HG03196 (cell line): ENCODE results near the gene TBC1D2B.
"Not testable (repeated sequence)": the region's sequence is repeated elsewhere in the genome, so short reads cannot be mapped to it uniquely, and the experiment has no call there.

Experiments used
- ATAC-seq: cut with Tn5 transposase; IDR thresholded peaks from one replicate; pipeline ENCODE4 v1.9.1; 2021; ENCODE audit not compliant: unreplicated experiment

TBC1D2B gene

DNA sequence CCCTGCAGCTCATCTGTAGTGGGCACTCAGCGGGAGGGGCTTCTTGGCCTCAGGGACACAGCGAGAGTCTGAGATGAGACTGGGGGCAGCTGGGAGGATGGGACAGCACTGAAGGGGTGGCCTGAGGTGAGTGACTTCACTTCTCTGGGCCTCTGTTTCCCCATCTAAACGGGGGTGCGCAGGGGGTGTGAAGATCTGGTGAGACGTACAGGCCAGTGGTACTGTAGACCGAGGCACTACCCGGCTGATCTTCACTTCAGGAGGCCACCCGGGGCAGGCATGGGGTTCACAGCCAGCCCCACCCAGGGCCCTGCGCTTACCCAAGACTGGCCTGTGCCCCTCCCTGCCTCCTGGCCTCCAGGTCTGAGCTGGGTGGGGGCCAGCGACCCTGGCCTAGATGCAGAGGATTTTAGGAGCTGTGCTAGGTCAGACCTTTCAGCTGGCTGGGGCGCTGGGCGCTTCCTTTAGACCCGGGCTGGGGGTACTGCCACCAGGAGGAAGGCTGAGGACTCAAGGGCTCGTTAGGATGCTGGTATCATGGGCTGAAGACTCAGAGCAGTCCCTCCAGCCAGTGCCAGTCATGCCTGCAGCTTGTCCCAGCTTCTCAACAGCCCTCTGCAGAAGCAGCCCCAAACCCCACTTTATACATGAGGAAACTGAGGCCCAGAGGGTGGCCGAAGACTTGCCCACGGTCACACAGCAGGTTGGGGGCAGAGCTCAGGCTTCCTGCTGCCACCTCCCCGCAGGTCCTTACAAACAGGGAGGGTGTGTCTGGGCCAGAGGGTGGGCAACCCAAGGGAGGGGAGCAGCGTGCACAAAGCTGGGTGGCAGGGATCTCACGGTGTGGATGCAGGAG is 99.4 kb downstream of the TBC1D2B start:
- not testable (repeated sequence) for ATAC-seq

DNA sequence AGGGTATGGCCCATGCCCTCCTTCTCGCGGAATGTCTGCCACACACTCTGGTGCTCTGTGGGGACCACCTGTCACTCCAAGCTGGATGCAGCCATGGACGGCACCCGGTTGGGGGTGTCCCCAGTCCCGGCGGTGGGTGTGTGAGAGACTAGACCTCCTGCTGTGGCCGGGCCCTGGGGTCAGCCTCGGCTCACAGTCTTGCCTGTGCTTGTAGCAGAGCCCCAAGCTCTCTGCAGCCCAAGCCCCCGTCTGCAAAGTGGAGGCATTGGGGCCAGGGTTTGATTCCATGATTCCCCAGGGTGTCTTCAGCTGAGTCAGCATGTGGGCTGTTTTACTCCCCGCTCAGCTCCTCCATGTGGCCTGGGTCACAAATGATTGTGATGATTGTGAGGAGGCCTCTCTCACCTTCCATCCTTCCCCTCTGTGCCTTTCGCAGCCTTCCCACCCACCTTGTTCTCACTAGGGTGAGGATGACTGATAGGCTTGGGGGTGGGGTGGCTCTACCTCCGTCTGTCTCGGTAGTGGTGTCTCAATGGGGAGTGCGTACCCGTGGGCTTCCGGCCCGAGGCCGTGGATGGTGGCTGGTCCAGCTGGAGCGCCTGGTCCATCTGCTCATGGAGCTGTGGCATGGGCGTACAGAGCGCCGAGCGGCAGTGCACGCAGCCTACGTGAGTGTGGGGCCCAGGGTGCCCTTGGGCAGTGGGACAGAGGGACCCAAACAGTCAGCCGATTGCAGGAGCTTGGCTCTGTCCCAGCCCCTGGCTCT is 100.6 kb downstream of the TBC1D2B start:
- not testable (repeated sequence) for ATAC-seq

DNA sequence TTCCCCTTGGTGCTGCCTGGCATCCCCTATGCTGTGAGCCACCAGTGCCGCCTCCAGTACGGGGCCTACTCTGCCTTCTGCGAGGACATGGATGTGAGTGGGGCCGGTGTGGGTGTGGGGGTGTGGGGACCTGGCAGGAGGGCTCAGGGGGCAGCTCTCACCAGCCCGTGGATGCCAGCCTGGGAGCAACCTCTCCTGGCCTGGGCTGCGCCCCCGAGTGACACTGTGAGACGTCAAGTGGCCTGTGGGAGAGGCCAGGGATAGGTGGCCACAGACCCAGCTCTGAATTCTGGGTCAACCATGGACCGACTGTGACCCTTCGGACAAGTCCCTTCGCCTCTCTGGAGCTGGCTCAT is 101.4 kb downstream of the TBC1D2B start:
- ATAC-seq = not testable (repeated sequence)

DNA sequence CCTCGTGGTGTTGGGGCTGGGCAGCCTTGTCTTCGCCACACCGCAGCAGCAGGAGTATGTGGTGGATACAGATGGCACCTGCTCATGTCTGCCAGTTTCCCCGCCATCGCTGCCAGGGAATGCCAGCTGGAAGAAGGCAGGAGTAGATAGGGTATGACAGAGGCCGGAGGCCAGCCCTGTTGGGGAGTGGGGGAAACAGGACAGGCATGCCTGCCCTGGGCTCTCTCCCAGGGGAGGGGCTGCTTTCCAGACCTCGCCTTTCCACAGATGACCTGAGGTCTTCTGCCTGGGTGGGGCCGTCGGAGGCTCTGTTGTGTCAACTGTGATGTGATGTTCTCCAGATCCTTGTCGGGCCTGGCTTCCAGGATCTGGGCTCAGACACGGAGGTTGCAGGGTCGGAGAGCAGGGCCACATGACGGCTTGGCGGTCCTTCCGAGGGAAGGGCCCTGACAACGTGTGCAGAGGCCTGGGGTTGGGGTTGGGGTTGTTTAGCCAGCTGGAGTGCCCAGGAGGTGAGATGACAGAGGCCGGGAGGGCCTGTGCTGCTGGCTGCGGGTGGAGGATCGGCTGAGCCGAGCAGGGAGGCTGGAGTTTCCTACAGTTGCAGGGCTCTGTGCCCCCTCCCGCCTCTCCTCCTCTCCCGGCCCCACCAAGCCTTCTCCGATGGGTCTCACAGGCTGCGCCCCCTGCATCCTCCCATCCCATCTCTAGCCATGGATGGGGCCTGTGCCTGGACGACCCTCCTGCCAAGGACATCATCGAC is 102.0 kb downstream of the TBC1D2B start:
- ATAC-seq = no peak

DNA sequence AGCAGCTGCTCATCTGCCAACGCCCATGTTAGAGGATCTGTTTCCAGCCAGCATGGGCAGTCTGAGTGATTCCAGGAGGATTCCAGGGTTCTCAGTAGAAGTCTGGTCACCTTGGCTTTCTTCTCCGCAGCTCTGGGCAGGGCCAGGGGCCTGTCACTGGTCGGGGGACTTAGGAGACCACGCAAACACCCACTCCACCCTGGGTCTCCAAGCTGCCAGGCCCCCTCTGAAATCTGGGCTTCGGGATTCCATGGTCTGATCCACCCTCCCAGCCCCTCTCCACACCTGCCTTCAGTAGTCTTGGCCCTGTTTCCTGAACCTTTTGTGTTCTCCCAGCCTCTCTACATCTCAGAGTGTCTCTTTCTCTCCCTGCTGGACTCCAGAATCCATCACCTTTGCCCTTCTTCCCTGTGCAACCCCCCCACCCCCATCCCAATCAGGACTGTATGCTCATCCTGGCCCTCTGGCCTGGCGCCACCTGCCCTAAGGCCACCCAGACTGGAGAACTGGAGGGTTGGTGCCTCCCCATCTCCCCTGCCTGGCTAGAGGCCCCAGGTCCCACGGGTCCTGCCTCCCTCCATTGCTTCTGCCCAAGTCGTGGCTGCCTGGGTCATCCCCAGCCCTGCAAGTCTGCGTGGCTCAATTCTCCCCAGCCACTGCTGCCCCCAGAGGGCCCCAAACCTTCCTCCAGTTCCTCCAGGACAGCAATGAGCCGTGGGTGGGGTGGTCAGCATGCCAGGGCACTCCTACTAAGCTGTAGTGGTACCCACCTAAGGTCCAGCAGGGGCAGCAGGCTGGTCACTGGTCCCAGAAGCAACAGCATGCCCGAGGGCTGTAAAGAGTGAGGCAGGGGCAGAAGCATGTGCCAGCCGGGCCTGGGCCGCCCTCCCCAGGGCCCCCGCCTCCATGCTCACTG is 102.8 kb downstream of the TBC1D2B start:
- ATAC-seq = no peak

DNA sequence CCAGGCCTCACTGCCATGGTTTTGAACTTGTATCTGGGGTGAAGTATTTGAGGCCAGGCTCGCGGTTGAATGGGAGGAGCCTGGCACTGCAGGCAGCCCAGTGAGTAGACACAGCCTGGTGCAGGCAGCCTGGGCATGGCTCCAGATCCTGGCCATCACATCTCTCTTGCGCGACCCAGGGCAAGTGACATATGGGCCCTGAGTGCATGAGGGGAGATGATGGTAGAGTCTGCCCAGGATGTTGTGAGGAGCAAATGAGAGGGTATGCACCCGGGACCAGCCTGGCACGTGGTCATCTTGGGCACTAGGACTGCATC is 103.5 kb downstream of the TBC1D2B start:
- ATAC-seq = no peak

DNA sequence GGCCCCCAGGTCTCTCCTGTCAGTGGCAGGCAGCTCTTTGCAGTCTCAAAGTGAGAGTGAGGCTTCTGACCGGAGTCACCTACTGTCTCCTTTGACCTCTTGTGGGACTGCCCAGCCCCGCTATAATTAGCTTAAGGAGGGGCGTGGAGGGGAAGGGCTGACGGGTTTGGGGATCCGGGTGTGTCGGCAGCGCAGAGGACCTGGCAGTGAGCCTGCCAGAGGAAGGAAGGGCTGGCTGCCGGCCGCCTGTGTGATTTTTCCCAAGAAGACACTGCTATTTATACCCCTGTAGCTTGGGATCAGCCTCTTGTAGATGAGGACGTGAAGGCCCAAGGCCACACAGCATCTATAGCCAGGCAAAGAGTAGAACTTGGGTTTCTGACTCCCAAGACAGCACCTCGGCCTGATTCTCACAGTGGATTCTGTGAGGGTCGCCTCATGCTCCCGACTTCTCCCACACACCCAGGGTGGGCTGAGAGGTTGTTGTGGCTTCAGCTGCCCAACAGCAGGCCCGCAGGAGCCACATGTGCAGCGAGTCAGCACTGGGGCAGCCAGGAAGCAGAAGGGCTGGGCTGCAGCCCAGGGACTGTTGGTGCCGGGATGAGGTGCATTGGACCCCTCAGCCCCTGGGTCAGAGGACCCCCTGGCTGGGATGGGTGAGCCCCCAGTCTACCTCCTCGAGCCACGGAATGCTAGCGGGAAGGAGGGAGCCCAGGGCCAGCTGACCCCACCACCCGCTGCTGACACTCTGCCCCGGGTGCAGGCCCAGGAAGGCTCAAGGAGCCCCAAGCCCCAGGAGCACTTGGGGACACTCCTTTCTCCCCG is 104.0 kb downstream of the TBC1D2B start:
- ATAC-seq = not testable (repeated sequence)

DNA sequence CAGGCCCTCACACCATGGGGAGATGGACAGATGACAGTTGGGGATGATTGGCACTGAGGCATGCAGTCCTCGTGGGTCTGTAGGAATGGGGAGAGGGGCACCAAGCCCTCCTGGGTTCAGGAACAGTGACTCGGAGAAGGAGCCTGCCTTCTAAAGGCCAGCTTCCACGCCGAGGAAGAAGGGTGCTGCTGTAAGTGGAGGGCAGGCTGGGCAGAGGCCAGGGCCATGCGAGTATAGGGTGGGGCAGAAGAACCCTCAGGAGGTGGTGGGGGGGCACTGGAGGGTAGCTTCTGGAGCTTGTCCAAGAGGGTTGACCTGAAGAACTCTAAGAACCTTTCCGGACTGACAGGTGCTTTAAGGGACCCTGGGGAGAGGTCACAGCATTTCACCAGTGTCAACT is 104.8 kb downstream of the TBC1D2B start:
- ATAC-seq = not testable (repeated sequence)

DNA sequence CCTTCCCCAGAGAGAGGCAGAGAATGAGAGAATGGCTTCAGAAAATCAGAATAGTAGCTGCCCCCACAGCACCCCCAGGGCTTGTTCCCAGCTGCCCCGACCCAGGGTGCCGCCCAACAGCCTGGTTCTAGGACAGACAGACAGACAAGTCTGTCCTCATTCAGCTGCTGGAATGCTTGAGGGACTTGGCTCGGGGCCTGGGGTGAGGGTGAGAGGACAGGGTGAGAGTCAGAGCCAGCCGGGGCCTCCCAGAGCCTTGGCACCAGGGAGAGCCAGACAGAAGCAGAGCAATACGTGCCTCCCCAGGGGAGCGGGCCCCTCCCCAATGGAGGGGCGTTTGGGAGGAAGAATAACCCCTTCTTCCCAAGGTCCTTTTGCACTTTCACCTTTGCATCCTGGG is 105.6 kb downstream of the TBC1D2B start:
- ATAC-seq = not testable (repeated sequence)

DNA sequence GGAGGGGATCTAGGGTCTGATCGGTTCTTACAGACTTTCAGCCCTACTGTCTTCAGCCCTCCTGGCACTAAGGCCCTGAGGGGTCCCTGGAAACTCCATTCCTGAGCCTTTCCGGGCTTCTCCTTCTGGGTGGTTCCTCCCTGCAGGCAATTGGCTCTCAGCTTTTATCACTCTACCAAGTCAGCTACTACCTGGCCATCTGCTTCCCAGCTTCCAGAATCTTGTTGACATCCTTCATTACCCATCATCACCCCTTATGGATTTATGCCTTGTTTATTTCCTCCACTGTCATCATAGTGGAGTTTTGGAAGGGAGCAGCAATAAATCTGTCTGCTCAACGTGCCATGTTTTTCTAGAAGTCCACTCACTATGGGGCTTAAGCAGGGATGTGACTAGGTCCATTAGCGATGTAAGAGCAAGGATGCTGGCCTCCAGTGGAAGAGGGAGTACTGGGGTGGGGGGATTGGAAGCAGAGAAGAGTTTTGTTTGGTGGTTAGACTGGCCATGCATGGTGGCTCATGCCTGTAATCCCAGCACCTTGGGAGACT is 106.6 kb downstream of the TBC1D2B start:
- not testable (repeated sequence) for ATAC-seq

DNA sequence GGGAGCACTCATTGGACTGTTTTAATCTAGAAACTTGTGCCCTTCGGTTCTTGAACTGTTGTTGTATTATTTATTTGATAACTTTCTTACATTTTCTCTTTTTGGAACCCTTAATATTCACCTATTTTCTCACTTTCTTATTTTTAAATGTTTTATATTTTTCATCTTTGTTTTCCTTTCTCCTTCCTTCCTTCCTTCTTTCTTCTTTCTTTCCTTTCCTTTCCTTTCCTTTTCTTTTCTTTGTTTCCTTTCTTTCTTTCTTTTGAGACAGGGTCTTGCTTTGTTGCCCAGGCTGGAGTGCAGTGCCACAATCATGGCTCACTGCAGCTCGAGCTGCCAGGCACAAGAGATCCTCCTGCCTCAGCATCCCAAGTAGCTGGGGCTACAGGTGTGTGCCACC is 108.5 kb downstream of the TBC1D2B start:
- no peak for ATAC-seq

DNA sequence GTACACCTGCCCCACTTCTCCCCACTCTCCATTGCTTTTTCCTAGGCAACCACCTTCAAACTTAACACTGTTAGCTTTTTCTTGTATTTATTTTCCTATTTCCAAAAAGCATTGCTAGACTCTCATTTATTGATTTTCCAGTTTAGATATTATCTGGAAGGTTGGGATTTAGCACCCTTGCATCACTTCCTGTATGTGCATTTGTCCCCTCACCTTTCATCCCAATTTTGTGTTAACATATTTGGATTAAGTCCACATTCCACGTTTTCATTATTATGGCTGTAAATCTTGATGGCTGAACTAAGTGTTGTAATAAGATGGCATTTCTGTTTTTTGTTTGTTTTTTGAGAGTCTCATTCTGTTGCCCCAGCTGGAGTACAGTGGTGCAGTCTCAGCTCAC is 109.7 kb downstream of the TBC1D2B start:
- no peak for ATAC-seq

DNA sequence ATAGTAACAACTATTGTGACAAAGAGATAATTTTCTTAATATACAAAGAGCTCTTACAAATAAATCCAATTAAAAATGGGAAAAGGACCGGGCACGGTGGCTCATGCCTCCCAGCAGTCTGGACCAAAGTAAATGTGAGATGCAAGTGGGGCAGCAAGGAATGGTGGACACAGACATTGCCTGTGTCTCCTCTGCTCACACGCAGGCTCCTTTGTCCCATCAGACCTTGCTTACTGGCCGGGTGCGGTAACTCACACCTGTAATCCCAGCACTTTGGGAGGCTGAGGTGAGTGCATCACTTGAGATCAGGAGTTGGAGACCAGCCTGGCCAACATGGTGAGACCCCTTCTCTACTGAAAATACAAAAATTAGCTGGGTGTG is 110.3 kb downstream of the TBC1D2B start:
- not testable (repeated sequence) for ATAC-seq

DNA sequence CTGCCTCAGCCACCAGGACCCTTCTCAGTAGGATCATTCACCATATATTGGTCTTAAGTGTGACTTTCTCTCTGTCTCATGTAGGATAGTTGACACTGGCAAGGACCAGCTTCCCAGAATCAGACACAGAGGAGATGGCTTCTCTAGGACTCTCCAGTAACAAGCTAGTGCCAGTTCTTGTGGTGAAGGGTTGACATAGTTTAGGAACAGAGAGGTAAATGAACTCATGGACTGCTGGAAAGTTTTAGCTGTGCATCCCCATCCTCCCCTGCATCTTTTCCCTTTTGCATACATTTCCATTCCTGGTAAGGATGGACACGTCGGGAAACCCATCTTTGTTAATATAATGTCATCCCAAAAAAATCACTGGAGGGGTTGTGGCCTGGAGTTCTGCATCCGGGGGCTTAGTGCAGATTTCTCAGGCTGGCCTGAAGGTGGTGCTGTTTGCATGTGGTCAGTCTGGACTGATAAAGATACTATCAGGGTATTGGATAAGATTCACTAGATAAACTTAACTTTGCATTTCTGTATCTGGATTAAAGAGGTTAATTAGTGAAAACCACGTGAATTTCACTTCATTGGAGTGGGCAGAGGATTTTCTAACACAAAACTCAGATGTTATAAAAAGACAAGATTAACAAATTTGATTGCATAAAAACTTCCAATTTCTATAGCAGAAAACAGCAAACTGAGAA is 110.8 kb downstream of the TBC1D2B start:
- ATAC-seq = no peak

DNA sequence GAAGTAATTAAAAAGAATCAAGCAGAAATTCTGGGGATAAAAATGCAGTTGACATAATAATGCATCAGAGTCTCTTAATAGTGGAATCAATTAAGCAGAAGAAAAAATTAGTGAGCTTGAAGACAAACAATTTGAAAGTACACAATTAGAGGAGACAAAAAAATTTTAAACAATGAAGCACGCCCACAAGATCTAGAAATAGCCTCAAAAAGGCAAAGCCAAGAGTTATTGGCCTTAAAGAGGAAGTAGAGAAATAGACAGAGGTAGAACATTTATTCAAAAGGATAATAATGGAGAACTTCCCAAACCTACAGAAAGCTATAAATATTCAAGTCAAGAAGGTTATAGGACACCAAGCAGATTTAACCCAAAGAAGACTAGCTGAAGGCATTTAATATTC is 113.3 kb downstream of the TBC1D2B start:
- ATAC-seq = no peak

DNA sequence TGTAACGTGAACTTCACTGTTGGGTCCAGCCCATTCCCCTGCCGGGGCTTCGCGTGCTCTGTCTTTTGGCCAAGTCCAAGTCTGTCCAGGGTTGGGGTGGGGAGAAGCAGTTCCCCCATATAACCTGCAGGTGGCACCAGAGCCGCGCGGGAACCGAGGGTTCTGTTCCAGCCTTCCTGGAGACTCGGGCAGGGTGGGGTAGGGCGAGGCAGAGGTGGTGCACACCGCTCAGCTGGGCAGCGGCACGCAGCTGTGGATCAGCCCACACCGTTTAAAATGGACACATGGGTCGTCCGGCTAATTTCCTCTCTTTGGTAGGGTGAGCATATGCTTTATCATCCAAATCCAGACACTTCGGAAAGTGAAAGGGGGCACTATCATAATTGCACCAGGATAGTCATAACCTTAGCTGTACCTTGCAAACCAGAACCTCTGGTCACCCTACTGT is 118.1 kb downstream of the TBC1D2B start:
- peak; percentile 70 for ATAC-seq

DNA sequence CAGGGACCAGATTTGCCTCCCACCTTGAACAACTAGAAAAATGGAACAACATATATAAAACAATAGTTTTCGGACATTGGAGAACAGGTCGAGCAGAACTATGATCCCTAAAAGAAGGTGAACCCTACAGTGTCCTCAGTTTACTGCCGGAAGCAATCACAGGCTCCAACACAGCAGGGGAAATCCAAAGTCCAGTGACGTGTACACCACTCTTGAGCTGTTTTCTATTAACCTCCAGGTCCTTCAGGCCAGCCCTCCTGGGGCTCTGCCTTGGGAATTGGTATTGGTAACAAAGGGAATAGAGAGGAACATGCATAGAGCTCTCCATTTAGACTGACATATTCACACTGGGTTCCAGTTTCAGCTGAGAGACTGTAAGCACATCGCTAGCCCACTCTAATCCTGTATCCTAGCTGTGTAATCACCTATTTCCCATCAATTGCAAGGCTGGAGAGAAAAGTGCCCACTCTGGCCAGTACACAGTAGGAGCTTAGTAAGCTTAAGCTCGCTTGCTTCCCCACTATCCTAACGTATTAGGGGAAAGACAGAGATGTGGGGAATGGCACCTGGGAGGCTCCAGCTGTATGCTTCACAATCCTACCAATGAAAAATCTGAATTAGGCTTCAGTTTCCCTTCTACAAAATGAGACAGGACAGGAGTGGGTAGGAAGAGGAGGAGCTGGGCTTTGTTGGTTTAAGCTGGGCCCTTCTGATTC is 118.6 kb downstream of the TBC1D2B start:
- ATAC-seq = not testable (repeated sequence)

DNA sequence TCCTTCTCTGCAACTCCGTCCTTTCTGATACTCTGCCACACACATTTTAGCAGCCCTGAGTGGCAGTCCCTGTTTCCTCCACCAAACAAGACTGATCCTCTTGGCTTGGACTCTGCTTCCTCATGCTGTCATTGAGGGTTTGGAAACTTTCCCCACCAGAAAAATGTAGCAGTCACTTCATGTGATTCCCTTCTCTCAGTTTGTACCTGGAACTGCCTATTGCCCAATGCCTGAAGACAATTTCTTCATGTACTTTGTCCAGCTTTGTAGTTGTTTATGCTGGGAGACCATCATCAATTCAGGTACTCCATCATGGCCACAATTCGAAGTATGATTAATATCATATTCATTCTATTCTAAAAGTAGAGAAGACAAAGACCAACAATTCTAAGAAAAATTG is 119.5 kb downstream of the TBC1D2B start:
- ATAC-seq = not testable (repeated sequence)
